Hematopoietic multipotent progenitor cell treated with erythropoietin and hydrocortisone succinate and interleukin-3 and kit ligand, for 15 days (in vitro differentiated cells): ENCODE data around the gene PDZRN4.
"Not testable (repeated sequence)": the region's sequence is repeated elsewhere in the genome, so short reads cannot be mapped to it uniquely, and the experiment has no call there.

Experiments
- DNase-seq: peaks from one replicate; pipeline ENCODE4 v3.0.0-alpha.2; 2015; ENCODE audit warnings: low spot score

PDZRN4 gene

GRCh38 chr12:41573445-41573844 is 385.3 kb downstream of the PDZRN4 start:
- no peak for DNase-seq

DNA sequence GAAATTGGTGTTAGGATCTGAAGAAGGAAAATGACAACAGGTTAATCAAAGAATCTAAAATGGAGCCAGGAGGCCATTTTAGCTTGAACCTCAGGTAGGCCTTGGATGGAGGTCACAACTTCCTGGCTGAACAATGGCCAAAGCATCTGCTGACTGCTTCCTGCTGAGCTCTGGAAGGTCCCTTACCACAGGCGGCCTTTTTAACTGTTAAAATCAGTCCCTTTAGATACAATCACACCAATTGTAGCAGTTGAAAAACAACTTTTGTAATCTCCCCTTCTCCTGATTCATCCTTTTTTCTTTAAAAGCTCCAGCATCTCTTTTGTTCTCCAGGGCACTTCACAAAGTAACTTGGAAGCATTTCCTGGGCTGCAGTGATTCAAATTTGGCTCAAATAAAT is 388.8 kb downstream of the PDZRN4 start:
- DNase-seq: no peak

- DNase-seq: no peak
These were observed 389.9 kb downstream of the PDZRN4 start for GRCh38 chr12:41577995-41578394.

- no peak for DNase-seq
These were observed 397.7 kb downstream of the PDZRN4 start for GRCh38 chr12:41585784-41586183.

GRCh38 chr12:41587574-41587973 is 399.5 kb downstream of the PDZRN4 start:
- no peak for DNase-seq

GRCh38 chr12:41589878-41590277 is 401.8 kb downstream of the PDZRN4 start:
- no peak for DNase-seq

- DNase-seq: no peak
These were observed 408.1 kb downstream of the PDZRN4 start for GRCh38 chr12:41596190-41596589.

GRCh38 chr12:41604830-41605229 is 416.7 kb downstream of the PDZRN4 start:
- no peak for DNase-seq

- DNase-seq: no peak
These were observed 417.6 kb downstream of the PDZRN4 start for GRCh38 chr12:41605545-41606305.

GRCh38 chr12:41606468-41607445 is 418.6 kb downstream of the PDZRN4 start:
- no peak for DNase-seq

DNA sequence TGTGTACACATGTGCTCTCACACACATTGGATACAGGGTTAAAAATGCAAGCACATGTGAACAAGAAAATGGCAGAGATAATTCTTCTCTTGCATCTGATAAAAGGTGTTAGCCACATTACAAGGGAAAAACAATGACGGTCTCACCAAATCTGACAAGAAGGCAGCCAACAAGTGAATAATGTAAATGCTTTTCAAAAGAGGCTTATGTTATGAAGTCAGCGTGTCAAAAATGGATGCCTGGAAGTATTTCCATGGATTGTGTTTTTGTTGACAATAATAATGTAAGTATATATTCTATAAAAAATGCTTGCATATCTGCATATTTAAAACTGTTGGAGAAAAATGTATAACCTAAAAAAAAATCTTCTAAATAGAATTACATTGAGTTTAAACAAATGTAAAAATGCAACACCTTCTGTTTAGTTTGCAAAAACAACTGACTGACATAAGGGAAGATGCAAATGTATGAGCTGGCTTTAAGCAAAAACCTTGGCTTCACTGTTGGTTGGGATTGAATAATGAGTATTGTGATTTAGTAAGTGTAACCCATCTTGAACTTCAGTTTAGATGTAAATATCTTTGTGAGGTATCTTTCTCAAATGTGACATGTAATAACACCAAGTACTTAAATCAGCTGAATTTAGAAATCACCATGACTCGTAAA is 424.9 kb downstream of the PDZRN4 start:
- DNase-seq: no peak

GRCh38 chr12:41615174-41615573 is 427.1 kb downstream of the PDZRN4 start:
- DNase-seq: not testable (repeated sequence)

- no peak for DNase-seq
These were observed 431.6 kb downstream of the PDZRN4 start for GRCh38 chr12:41619705-41620104.

GRCh38 chr12:41621291-41621690 is 433.2 kb downstream of the PDZRN4 start:
- DNase-seq: no peak
